ENCODE measurements around the gene RAPSN.

The RAPSN gene

DNA sequence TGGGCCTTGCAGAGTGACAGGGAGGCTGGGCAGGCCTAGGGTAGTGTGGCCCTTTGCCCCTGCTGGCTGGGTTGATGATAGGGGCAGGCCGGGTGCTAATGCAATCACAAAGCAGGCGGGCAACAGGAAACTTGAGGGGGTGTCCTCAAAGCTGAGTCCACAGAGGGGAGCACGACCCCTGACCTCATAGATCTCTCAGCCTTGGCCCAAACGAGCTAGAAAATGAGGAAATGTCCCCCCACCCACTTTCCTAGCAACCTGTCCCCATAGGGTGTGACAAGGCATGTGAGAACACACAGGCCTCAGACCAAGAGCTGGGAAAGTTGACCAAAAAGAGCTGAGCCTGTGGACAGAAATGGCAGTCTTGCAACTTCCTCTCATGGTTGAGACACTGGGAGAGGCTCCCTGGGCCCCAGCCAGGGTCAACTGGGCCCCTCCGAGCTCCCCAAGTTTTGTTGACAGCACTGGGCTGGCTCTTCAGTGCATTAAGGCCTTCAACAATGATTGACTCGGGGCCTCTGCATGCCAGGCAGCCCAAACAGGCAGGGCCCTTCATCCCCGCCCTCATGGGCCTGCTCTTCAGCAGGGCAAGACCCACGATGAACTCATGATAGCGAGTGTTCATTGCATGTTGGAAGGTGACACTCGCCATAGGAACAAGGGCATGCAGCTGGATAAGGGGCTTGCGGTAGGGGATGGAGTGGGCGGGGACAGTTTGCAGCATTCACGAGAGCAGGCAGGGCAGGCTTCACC lies 60.8 kb downstream of the RAPSN start:
- DNase-seq, result no peak
